GM21526 (cell line): ENCODE measurements around the gene PARP14.
"Not testable (repeated sequence)": the region's sequence is repeated elsewhere in the genome, so short reads cannot be mapped to it uniquely, and the experiment has no call there.

Experiments used
- ATAC-seq: cut with Tn5 transposase; IDR thresholded peaks from one replicate; pipeline ENCODE4 v1.9.1; 2021; ENCODE audit warnings: moderate library complexity; ENCODE audit not compliant: unreplicated experiment, low FRiP score

Gene PARP14

DNA sequence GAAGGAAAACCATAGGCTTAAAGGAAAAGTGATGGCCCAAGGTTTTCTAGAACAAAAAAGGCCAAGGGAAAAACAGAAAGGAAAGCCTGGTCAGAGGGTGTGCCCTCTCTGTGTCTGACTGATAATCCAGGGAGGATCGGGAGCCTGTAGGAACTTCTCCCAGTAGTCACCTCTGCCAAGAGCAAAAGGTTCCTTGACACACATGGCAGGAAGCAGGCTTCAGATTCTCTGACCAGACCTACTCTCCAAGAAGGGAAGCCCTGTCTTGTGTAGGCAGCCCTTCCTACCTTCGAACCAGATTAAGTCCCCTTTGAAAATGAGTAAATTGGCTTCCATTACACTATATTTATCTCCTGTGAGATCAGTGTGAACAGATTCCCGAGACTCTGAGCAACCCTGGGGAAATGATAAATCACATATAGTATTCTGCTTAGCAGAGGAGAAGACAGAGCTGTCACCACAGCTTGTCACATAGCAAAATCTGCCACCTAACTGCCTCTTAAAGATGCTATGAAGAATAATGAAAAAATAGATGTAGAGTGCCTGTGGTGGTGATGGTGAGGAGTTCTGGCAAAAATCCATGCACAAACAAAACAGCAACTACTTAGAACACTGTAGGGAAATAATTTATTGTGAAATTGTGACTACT lies 38.8 kb downstream of the PARP14 start:
- ATAC-seq, result no peak

DNA sequence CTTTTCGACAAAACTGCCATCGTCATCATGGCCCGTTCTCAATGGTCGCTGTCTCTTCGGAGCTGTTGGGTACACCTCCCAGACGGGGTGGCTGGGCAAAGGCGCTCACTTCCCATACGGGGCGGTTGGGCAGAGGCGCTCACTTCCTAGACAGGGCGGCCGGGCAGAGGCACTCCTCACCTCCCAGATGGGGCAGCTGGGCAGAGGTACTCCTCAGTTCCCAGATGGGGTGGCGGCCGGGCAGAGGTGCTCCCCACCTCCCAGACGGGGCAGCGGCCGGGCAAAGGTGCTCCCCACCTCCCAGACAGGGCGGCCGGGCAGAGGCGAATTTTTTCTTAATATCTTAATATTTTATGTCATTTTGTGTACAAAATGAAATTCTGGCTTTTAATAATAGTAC lies 44.5 kb downstream of the PARP14 start:
- no peak for ATAC-seq

DNA sequence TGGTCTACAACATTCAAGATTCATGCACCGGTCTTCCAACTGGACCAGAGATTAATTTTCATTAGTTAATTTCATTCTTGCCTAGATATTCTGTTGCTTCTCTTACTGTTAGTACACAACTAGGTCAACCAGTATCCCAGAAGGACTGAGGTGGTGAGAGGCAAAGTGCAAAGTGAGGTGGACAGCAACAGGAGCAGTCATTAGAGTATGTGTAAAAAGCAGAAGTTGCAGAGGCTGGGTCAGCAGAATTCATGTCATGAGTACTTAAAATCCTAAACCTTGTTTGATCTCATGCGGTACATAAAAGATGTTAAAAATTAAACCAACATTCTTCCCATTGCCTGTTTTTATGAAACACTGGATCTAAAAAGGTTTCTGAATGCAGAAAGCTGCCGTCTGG lies 46.7 kb downstream of the PARP14 start:
- no peak for ATAC-seq

DNA sequence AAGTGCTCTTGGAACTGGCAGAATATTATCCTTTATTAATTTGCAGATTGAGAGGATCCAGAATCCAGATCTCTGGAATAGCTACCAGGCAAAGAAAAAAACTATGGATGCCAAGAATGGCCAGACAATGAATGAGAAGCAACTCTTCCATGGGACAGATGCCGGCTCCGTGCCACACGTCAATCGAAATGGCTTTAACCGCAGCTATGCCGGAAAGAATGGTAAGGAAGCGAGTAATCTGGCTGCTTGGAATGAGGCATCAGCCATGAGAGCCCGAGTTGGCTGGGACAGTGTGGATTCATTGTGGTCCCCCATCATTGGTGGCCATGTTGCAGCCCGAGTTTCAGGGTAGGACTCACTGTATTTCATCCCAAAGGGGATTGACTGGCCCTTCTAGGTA lies 47.1 kb downstream of the PARP14 start:
- no peak for ATAC-seq

DNA sequence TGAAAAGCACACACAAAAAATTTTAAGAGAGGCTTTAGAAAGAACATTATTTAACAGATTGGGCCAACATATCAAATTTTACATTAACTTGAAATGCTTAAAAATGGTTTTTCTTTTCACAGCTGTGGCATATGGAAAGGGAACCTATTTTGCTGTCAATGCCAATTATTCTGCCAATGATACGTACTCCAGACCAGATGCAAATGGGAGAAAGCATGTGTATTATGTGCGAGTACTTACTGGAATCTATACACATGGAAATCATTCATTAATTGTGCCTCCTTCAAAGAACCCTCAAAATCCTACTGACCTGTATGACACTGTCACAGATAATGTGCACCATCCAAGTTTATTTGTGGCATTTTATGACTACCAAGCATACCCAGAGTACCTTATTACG lies 47.5 kb downstream of the PARP14 start:
- no peak for ATAC-seq

DNA sequence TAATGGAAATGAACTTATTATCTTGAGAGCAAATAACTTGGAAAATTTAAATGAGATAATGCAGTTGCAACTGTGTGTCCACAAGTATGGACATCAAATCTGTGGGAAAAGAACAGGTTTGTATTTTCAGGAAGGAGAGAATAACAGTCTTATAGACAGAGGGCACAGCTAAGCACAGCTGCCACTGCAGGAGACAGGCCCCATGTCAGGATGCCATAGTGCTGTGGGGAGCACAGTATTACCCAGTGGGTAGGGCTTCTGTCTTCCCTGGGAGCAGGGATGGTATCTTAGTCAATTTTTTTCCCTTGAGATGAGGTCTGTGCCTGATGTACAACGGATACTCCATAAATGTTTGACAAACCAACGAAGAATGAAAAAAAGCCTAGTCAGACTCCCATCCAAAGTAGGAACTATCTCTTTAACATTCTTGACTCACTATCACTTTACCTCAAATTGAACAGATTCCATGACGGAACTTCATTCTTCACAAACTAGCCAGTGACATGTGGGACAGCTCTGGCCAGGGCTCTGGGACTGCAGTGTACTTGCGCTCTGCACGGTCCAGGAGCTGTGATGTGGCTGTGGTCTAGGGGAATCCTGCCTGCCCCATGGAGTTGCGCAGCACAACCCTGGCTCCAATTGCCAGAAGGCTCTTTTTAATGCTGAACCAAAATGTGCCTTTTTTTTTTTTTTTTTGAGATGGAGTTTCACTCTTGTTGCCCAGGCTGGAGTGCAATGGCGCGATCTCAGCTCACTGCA lies 48.3 kb downstream of the PARP14 start:
- no peak for ATAC-seq

DNA sequence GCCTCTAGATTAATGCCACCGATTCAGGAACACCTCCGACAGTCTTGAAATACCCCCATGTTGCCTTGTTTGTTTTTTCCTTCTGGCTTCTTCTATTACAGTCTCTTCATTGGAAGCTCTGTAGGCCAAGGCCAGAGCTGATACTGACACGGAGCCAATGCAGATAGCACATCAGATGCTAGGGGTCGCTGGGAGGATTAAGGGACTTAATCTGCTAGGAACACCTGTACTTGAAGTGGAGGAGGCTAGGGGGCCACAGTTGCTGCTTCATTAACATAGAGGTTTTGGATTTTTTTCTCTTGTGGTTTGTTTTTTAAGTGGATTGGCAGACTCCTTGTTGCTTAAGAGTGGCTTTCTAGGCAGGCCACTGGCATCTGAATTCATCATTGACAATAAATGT lies 49.6 kb downstream of the PARP14 start:
- no peak for ATAC-seq

DNA sequence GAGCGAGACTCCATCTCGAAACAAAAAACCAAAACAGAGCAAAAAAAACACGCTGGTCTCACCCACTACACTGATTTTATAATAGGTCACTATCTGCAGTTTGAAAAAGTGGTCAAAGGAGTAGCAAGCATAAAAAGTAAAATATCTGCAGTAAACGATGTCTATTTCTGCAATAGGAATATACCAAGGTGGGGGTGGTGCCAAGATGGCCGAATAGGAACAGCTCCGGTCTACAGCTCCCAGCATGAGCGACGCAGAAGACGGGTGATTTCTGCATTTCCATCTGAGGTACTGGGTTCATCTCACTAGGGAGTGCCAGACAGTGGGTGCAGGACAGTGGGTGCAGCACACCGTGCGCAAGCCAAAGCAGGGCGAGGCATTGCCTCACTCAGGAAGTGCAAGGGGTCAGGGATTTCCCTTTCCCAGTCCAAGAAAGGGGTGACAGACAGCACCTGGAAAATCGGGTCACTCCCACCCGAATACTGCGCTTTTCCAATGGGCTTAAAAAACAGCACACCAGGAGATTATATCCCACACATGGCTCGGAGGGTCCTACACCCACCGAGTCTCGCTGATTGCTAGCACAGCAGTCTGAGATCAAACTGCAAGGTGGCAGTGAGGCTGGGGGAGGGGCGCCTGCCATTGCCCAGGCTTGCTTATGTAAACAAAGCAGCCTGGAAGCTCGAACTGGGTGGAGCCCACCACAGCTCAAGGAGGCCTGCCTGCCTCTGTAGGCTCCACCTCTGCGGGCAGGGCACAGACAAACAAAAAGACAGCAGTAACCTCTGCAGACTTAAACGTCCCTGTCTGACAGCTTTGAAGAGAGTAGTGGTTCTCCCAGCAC lies 52.3 kb downstream of the PARP14 start:
- not testable (repeated sequence) for ATAC-seq

DNA sequence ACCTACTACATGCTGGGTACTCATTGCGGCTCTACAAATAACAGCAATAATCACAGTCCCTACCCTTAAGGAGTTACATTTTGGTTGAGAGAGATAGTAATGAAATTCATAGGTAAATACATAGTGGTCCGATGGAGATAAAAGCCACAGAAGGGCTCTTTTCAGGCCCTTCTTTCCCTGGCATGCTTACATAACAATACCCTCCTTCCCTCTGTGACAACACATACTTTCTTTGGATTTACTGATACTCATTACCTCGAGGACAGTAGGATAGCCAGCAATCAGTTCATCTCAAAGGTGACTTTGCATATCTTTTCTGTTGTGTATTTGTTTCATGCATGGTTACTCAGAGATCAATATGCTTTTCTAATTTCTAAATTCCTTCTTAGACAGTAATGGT lies 58.5 kb downstream of the PARP14 start:
- ATAC-seq, result no peak

DNA sequence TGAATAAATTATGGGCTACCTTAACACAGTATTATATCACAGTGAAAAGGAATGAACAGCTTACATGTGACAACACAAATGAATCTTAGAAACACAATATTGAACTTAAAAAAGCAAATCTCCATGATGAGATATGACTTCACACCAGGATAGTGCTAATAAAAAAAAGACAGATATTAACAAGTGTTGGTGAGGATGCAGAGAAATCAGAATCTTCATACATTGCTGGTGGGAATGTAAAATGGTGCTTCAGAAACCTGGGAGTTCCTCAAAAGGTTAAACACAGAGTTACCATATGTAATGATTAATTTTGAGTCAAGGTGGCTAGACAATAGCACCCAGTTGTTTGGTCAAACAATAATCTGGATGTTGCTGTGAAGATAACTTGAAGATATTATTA lies 61.6 kb downstream of the PARP14 start:
- ATAC-seq, result no peak

DNA sequence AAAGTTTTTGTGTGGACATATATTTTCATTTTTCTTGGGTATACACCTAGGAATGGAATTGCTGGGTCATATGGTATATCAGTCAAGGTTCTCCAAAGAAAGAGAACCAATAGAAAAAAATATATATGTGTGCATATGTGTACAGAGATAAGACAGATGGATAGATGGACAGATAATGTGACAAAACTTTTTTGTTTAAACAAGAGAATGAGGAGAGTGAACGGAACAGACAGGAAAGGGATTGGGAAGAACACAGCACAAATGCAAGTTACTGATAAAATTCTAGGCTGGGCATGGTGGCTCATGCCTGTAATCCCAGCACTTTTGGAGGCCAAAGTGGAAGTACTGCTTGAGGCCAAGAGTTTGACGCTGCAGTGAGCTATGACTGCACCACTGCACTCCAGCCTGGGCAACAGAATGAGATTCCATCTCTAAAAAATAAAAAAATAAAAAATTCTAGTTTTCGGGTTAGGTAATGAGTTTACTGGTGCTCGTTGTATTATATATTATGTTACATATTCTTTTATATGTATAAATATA lies 63.0 kb downstream of the PARP14 start:
- no peak for ATAC-seq

DNA sequence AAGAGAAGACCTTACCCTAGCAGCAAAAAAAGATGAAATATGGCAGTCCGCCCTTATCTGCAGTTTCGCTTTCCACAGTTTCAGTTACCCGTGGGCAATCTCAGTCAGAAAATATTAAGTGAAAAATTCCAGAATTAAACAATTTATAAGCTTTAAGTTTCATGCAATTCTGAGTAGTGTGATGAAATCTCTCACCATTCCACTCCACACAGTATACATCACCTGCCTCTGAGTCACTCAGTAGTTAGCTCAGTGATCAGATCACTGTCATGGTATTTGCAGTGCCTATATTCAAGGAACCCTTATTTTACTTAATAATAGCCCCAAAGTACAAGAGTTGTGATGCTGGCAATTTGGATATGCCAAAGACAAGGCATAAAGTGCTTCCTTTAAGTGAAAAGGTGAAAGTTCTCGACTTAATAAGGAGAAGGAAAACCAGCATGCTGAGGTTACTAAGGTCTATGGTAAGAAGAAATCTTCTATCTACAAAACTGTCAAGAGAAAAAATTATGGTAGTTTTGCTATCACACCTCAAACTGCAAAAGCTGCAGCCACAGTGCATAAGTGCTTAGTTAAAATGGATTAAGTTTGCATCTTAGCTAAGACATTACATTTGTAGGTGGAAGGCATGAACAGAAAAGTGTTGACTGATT lies 64.9 kb downstream of the PARP14 start:
- ATAC-seq, result no peak

DNA sequence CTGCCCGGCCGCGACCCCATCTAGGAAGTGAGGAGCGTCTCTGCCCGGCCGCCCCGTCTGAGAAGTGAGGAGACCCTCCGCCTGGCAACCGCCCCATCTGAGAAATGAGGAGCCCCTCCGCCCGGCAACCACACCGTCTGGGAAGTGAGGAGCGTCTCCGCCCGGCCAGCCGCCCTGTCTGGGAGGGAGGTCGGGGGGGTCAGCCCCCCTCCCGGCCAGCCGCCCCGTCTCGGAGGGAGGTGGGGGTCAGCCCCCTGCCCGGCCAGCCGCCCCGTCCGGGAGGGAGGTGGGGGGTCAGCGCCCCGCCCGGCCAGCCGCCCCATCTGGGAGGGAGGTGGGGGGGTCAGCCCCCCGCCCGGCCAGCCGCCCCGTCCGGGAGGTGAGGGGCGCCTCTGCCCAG lies 66.7 kb downstream of the PARP14 start:
- not testable (repeated sequence) for ATAC-seq

DNA sequence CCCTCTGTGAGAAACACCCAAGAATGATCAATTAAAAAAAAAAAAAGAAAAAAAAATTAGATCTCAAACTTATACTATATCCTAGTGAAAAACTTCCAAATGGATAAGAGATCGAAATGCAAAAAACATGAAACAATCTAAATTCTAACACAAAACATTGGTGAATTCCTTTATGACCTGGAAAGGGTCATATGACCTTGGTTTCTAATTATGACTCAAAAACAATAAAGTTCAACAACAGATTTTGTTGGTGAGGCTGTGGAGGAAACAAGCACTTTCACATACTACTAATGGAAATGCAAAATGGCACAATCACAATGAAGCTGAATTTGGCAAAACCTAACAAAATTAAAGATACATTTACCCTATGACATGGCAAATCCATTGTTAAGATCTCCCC lies 67.7 kb downstream of the PARP14 start:
- no peak for ATAC-seq

DNA sequence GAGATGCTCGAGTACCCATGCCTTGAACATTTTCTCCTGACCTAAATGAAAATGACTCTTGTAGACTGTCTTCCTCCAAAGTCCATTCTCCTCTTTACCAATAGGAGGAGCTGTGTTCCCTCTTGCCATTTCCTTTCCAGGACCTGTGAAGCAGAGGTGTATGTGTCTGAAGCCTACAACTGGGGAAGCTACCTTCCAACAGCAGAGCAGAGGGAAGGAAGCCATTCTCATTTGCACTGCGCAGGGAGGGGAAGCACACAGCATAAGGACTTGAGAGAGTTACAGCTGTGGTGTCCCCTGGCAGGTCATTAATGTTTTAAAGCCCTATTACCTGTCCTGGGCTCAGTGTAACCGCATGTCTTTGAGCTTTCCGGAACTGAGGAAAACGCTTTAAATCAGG lies 74.3 kb downstream of the PARP14 start:
- ATAC-seq, result no peak

DNA sequence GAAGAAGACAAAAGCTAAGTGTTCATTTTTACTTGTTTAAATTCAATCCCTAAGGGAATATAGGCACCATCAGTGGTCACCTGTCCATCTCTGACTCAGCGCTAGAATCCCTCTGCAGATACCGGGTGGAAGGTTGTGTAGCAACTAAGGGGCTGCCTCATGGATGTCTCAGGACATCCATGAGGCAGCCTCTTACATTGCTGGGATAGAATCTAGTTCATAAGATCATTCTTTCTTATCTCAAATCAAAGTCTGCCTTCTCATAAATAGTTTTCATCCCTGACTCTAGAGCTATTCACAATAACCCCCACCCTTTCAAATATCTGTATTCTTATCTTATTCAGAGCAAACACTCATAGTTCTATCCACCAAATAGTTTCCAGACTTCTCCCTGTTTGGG lies 74.9 kb downstream of the PARP14 start:
- ATAC-seq, result no peak

DNA sequence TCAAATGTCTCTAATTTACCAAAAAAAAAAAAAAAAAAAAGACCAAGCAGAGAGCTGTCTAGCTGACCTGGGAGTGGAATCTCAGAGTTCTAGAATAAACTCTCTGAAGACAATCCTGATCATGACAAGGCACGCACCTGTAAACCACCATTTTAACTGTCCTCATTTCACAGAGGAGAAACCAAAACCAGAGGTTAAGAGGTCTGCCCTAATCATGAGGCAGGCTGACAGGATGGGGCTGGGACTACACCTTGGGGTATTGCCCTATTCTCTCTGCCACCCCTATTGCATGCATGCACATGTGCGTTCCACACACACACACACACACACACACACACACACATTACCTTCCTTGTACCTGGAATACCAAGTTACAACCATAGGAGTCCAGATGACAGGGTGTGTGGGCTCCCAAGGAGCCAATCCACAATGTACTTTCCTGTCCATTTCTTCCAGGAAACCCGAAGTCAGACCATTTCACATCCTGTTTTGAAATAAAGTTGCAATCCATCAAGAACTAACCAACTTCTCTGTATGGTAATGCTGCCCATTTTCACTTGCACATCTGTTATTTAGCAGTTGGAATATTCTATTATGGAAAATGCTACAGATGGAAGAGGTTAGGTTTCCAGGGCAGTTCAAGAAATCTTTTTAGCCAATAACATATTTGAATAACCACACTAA lies 78.4 kb downstream of the PARP14 start:
- no peak for ATAC-seq

DNA sequence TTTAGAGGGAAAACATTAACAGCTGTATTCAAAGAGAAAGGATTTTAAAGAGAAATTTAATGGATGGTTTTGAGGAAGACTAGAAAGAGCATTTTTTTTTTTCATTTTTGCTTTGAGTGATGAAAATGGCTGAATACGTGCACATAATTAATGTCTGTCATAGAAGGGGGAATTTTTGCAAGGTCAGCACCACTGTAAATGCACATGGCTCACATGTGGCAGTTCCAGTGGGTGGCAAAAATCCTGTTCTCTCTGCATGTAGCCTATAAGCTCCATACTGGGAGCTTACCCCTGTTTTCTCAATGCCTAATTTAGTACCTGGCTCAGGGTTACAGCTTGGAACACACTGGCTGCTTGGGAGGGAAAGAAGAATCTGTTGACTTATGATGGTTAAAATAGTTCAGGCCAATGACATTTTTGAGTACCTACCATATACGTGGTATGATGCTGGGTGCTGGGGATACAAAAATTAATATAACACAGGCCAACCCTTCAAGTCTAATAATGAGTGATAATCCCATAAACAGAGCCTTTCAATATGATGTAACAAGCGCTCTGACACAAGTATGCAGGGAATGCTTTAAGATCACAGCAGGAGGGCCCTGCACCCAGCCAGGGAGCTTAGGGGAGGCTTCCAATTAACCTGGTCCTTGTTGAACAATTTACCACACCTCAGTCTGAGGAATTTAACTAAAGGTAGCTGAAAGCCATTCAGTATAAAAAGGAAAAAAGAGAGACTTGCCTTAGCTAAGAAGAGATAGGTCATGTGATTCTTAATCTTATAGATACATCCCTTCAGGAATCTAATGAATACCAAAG lies 80.0 kb downstream of the PARP14 start:
- ATAC-seq, result no peak

DNA sequence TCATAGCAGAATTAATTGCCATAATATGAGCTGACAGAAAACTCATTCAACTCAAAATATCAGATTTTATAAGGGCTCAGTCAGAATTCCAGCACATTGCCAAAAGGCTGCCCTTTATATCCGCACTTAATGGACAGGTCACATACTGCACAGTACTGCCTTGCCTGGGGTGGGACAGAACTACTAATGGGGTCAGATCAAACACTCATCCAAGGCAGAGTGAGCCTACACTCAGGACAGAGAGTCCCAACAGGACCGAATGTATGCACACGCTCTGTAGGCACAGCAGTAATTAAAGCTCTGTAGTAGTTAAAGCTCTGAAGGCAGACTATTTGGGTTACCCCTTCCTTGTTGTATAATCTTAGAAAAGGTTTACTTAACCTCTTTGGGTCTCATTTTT lies 85.8 kb downstream of the PARP14 start:
- no peak for ATAC-seq
